GM23338 (cell line): ENCODE data around the gene IGFBP5. TPM values are rescaled to one million over a fixed set of nuclear protein-coding genes. Genes with fewer than 3 reads are reported as not detected.

Source experiments
- ATAC-seq: fragments of 200-7000 bp; cut with Tn5 transposase; 3 replicates; pipeline ENCODE4 v1.9.1; 2020
- DNase-seq: peaks from one replicate; pipeline ENCODE4 v3.0.0-alpha.2; 2015; ENCODE audit warnings: low spot score
- H2AFZ ChIP-seq: fragments of 200-600 bp; sonication (generic); 2 replicates; pipeline ENCODE4 v1.8.0; 2016; ENCODE audit warnings: antibody characterized with exemption, mild to moderate bottlenecking, moderate library complexity
- H3F3A ChIP-seq: fragments of 200-600 bp; sonication (generic); replicated peaks from 2 replicates; pipeline ENCODE4 v1.8.0; 2017; ENCODE audit warnings: antibody characterized with exemption, mixed run types, low read depth
- H3K27ac ChIP-seq: fragments of 200-600 bp; sonication (generic); 2 replicates; pipeline ENCODE4 v1.6.1; 2016; ENCODE audit warnings: low read depth
- H3K27me3 ChIP-seq: fragments of 200-600 bp; sonication (generic); 2 replicates; pipeline ENCODE4 v1.8.0; 2016; ENCODE audit warnings: mild to moderate bottlenecking, mixed run types, moderate library complexity; ENCODE audit not compliant: insufficient read depth
- H3K36me3 ChIP-seq: fragments of 200-600 bp; sonication (generic); 2 replicates; pipeline ENCODE4 v1.8.0; 2016; ENCODE audit warnings: mild to moderate bottlenecking; ENCODE audit not compliant: insufficient read depth
- H3K4me1 ChIP-seq: fragments of 200-600 bp; sonication (generic); 2 replicates; pipeline ENCODE4 v1.8.0; 2016; ENCODE audit warnings: mild to moderate bottlenecking, moderate library complexity; ENCODE audit not compliant: insufficient read depth
- H3K4me2 ChIP-seq: fragments of 200-600 bp; sonication (generic); 2 replicates; pipeline ENCODE4 v1.7.1; 2017; ENCODE audit warnings: mixed run types
- H3K4me3 ChIP-seq: fragments of 200-600 bp; sonication (generic); 2 replicates; pipeline ENCODE4 v1.6.1; 2016; ENCODE audit warnings: mixed run types
- H3K79me2 ChIP-seq: fragments of 200-600 bp; sonication (generic); replicated peaks from 2 replicates; pipeline ENCODE4 v1.8.0; 2017; ENCODE audit warnings: mild to moderate bottlenecking; ENCODE audit not compliant: insufficient read depth
- H3K9me2 ChIP-seq: fragments of 200-600 bp; sonication (generic); 2 replicates; pipeline ENCODE4 v1.8.0; 2017; ENCODE audit not compliant: insufficient read depth
- H4K20me1 ChIP-seq: fragments of 200-600 bp; sonication (generic); replicated peaks from 2 replicates; pipeline ENCODE4 v1.8.0; 2017; ENCODE audit warnings: mild to moderate bottlenecking; ENCODE audit not compliant: insufficient read depth
- H3K27ac Mint-ChIP-seq: 2 replicates; pipeline ENCODE4 v1.8.0; 2020; ENCODE audit warnings: inconsistent platforms, mild to moderate bottlenecking, moderate library complexity, mixed read lengths
- H3K27me3 Mint-ChIP-seq: 3 replicates; pipeline ENCODE4 v1.8.0; 2022; ENCODE audit warnings: low read depth, mild to moderate bottlenecking, moderate library complexity, mixed read lengths, inconsistent platforms; ENCODE audit not compliant: insufficient read depth, poor library complexity
- H3K36me3 Mint-ChIP-seq: 3 replicates; pipeline ENCODE4 v1.8.0; 2021; ENCODE audit warnings: low read depth, mild to moderate bottlenecking, inconsistent platforms, moderate library complexity, mixed read lengths
- H3K4me1 Mint-ChIP-seq: 3 replicates; pipeline ENCODE4 v1.8.0; 2020; ENCODE audit warnings: mild to moderate bottlenecking, inconsistent platforms, mixed read lengths
- H3K4me3 Mint-ChIP-seq: 3 replicates; pipeline ENCODE4 v1.8.0; 2021; ENCODE audit warnings: moderate library complexity, mild to moderate bottlenecking, inconsistent platforms, mixed read lengths
- H3K9me3 Mint-ChIP-seq: 3 replicates; pipeline ENCODE4 v1.8.0; 2020; ENCODE audit warnings: moderate library complexity, mild to moderate bottlenecking, inconsistent platforms, mixed read lengths
- CREB1 ChIP-seq: fragments of 250-450 bp; sonication (Bioruptor Pico); IDR thresholded peaks from 2 replicates; pipeline ENCODE4 v1.5.0; 2020; ENCODE audit warnings: low read depth, mild to moderate bottlenecking, moderate library complexity
- CTCF ChIP-seq, 2 experiments: fragments of 200-600 bp in 1 of 2; sonication (generic) in 1 of 2; conservative IDR thresholded peaks; 2 replicates each; pipeline versions ENCODE4 v1.5.1 to v1.6.1; 2016 to 2017; ENCODE audit warnings: antibody characterized with exemption in 2 of 2, low read depth in 2 of 2, mild to moderate bottlenecking in 2 of 2, moderate library complexity in 1 of 2
- EZH2 ChIP-seq: fragments of 200-600 bp; sonication (generic); IDR thresholded peaks from one replicate; pipeline ENCODE4 v1.8.0; 2017; ENCODE audit warnings: antibody characterized with exemption, mild to moderate bottlenecking, low read depth; ENCODE audit not compliant: unreplicated experiment
- JUNB ChIP-seq: IDR thresholded peaks from one replicate; pipeline ENCODE4 v1.6.1; 2016; ENCODE audit warnings: antibody characterized with exemption; ENCODE audit not compliant: unreplicated experiment
- POLR2AphosphoS5 ChIP-seq: IDR thresholded peaks from 2 replicates; pipeline ENCODE4 v1.6.1; 2016; ENCODE audit warnings: antibody characterized with exemption, low read depth
- STAT1 ChIP-seq: IDR thresholded peaks from one replicate; pipeline ENCODE4 v1.6.1; 2016; ENCODE audit warnings: antibody characterized with exemption; ENCODE audit not compliant: unreplicated experiment
- ZNF114 ChIP-seq: fragments of 250-450 bp; sonication (Bioruptor Pico); IDR thresholded peaks from 2 replicates; pipeline ENCODE4 v1.5.0; 2020; ENCODE audit warnings: mild to moderate bottlenecking, moderate library complexity
- polyA plus RNA-seq: library from polyadenylated mRNA; unstranded; fragments of >200 nt; fragmentation: Nextera tagmentation; extraction: Ambion mirVana; gene quantifications from 2 replicates; pipeline ENCODE4 v1.2.1, GENCODE V29; 2016
- total RNA-seq: library from RNA; depleted of rRNA; stranded (reverse); fragments of >200 nt; shearing (Covaris generic); gene quantifications from 2 replicates; pipeline ENCODE4 v1.2.3, GENCODE V29; 2014
- TF ChIP-seq, protein P1 (sequence below): IDR thresholded peaks from 2 replicates; pipeline ENCODE4 v1.6.1; 2016; ENCODE audit warnings: antibody characterized with exemption
- TF ChIP-seq, protein P2 (sequence below): IDR thresholded peaks from one replicate; pipeline ENCODE4 v1.6.1; 2018; ENCODE audit warnings: antibody characterized with exemption; ENCODE audit not compliant: unreplicated experiment

IGFBP5 gene
- total and polyA plus RNA-seq, 2 experiments from 2014 or later = 0.70 to 2.5 TPM

GRCh38 chr2:216676630-216677029 lies 18.7 kb downstream of the IGFBP5 start:
- no peak overlapping the region for H3K4me2 ChIP-seq
- no peak for ATAC-seq
- H3F3A ChIP-seq = no peaks in the 10 kb centered on the region
- H3K36me3 ChIP-seq = no peaks in the 10 kb centered on the region
- H3K4me1 ChIP-seq = peaks cover 3% of the 10 kb centered on the region; the same call in 1 of the 2 replicates
- no peaks in the 10 kb centered on the region; the same call in 1 of the 2 replicates for H4K20me1 ChIP-seq
- no peaks in the 10 kb centered on the region for H3K27me3 ChIP-seq
- Mint-ChIP-seq H3K9me3 (no peaks in the 10 kb centered on the region), H3K4me3 (no peak overlapping the region), H3K36me3 (no peaks in the 10 kb centered on the region), H3K27me3 (peaks cover 10% of the 10 kb centered on the region), H3K4me1 (peaks cover 27% of the 10 kb centered on the region), H3K27ac (no peak overlapping the region)
- H3K4me3 ChIP-seq = no peak overlapping the region
- TF ChIP-seq STAT1 (no peak), CREB1 (CRISPR knock-in tag) (no peak), EZH2 (no peak), JUNB (no peak), CTCF (conservative IDR thresholded peaks at IDR 0.05; ENCODE audit: low read depth in 2 of 2) (no peak), POLR2AphosphoS5 (no peak), ZNF114 (no peak)
- H3K9me2 ChIP-seq = no peaks in the 10 kb centered on the region
- H3K79me2 ChIP-seq = no peaks in the 10 kb centered on the region
- DNase-seq = no peak
- no peak overlapping the region for H2AFZ ChIP-seq
- H3K27ac ChIP-seq = no peak overlapping the region

- peaks cover 11% of the 10 kb centered on the region for H3K4me1 Mint-ChIP-seq
- H3K27me3 ChIP-seq = no peaks in the 10 kb centered on the region
- no peak for ATAC-seq
- no peak overlapping the region for H3K27ac ChIP-seq
- TF ChIP-seq, protein P1, sequence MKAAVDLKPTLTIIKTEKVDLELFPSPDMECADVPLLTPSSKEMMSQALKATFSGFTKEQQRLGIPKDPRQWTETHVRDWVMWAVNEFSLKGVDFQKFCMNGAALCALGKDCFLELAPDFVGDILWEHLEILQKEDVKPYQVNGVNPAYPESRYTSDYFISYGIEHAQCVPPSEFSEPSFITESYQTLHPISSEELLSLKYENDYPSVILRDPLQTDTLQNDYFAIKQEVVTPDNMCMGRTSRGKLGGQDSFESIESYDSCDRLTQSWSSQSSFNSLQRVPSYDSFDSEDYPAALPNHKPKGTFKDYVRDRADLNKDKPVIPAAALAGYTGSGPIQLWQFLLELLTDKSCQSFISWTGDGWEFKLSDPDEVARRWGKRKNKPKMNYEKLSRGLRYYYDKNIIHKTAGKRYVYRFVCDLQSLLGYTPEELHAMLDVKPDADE = no peak
- no peak for TF ChIP-seq JUNB
- TF ChIP-seq POLR2AphosphoS5 = no peak
- no peak for TF ChIP-seq EZH2
- TF ChIP-seq STAT1 = no peak
- TF ChIP-seq, protein P2, sequence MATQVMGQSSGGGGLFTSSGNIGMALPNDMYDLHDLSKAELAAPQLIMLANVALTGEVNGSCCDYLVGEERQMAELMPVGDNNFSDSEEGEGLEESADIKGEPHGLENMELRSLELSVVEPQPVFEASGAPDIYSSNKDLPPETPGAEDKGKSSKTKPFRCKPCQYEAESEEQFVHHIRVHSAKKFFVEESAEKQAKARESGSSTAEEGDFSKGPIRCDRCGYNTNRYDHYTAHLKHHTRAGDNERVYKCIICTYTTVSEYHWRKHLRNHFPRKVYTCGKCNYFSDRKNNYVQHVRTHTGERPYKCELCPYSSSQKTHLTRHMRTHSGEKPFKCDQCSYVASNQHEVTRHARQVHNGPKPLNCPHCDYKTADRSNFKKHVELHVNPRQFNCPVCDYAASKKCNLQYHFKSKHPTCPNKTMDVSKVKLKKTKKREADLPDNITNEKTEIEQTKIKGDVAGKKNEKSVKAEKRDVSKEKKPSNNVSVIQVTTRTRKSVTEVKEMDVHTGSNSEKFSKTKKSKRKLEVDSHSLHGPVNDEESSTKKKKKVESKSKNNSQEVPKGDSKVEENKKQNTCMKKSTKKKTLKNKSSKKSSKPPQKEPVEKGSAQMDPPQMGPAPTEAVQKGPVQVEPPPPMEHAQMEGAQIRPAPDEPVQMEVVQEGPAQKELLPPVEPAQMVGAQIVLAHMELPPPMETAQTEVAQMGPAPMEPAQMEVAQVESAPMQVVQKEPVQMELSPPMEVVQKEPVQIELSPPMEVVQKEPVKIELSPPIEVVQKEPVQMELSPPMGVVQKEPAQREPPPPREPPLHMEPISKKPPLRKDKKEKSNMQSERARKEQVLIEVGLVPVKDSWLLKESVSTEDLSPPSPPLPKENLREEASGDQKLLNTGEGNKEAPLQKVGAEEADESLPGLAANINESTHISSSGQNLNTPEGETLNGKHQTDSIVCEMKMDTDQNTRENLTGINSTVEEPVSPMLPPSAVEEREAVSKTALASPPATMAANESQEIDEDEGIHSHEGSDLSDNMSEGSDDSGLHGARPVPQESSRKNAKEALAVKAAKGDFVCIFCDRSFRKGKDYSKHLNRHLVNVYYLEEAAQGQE = no peak
- TF ChIP-seq ZNF114 = no peak
- no peaks in the 10 kb centered on the region for H3K79me2 ChIP-seq
- no peak overlapping the region for H3K4me3 ChIP-seq
- H3K9me2 ChIP-seq = no peaks in the 10 kb centered on the region
- H3K4me2 ChIP-seq = no peak overlapping the region
- no peaks in the 10 kb centered on the region for H3K36me3 ChIP-seq
- no peaks in the 10 kb centered on the region for H3F3A ChIP-seq
- H3K4me3 Mint-ChIP-seq = no peak overlapping the region
- H3K27ac Mint-ChIP-seq = no peak overlapping the region
- no peaks in the 10 kb centered on the region for H3K9me3 Mint-ChIP-seq
- H3K27me3 Mint-ChIP-seq = peaks cover 11% of the 10 kb centered on the region
- DNase-seq = no peak
- no peaks in the 10 kb centered on the region for H3K4me1 ChIP-seq
- no peaks in the 10 kb centered on the region for H3K36me3 Mint-ChIP-seq
- no peaks in the 10 kb centered on the region; the same call in 1 of the 2 replicates for H4K20me1 ChIP-seq
- no peak overlapping the region for H2AFZ ChIP-seq
These were observed 21.0 kb downstream of the IGFBP5 start for GRCh38 chr2:216674376-216674775.
